ENCODE measurements around the gene EGLN1.

DNA sequence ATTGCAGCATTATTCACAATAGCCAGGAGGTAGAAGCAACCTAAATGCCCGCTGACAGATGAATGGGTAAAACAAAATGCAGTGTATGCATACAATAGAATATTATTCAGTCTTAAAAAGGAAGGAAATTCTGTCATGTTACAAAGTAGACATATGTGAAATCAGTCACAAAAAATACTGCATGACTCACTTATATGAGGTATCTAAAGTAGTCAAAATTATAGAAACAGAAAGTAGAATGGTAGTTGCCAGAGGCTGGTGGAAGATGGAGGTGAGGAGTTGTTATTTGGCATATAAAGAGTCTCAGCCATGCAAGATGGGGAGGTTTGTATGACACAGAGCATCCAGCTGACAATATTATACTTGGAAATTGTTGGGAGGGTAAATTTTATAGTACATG is 43.0 kb upstream of the EGLN1 start:
- TF ChIP-seq POLR2A (IDR thresholded peaks at IDR 0.05), result no peak
- TF ChIP-seq, protein P1, sequence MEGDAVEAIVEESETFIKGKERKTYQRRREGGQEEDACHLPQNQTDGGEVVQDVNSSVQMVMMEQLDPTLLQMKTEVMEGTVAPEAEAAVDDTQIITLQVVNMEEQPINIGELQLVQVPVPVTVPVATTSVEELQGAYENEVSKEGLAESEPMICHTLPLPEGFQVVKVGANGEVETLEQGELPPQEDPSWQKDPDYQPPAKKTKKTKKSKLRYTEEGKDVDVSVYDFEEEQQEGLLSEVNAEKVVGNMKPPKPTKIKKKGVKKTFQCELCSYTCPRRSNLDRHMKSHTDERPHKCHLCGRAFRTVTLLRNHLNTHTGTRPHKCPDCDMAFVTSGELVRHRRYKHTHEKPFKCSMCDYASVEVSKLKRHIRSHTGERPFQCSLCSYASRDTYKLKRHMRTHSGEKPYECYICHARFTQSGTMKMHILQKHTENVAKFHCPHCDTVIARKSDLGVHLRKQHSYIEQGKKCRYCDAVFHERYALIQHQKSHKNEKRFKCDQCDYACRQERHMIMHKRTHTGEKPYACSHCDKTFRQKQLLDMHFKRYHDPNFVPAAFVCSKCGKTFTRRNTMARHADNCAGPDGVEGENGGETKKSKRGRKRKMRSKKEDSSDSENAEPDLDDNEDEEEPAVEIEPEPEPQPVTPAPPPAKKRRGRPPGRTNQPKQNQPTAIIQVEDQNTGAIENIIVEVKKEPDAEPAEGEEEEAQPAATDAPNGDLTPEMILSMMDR (IDR thresholded peaks at IDR 0.05), result no peak
